ENCODE measurements around the gene SMAD4. TPM values are rescaled to one million over a fixed set of nuclear protein-coding genes. Genes with fewer than 3 reads are reported as not detected.

SMAD4 gene
- total RNA-seq, 1 donor from 2014 or later = 87.2 TPM

DNA sequence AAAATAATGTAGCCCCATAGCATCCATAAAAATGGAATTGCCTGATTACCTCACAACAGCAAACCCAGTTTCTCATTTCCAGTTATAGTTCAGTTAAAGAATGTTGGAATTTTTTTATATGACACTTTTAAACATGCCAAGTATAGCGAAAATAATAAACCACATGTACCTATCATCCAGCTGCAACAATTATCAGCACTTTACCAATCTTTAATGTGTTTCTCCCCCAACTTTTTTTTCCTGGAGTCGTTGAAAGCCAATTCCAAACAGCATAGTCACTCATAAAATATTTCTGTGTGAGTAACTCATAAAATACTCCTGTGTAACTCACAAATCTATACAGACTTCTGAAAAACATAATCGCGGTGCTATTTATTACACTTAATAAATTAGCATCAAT, 38.1 kb downstream of the SMAD4 start:
- Mint-ChIP-seq H3K36me3 (ENCODE audit: low read depth, unreplicated experiment) (peaks cover 4% of the 10 kb centered on the region), H3K9me3 (ENCODE audit: unreplicated experiment) (no peaks in the 10 kb centered on the region), H3K4me1 (ENCODE audit: unreplicated experiment) (no peaks in the 10 kb centered on the region), H3K4me3 (ENCODE audit: unreplicated experiment) (no peak overlapping the region), H3K27me3 (ENCODE audit: unreplicated experiment) (no peaks in the 10 kb centered on the region), H3K27ac (ENCODE audit: unreplicated experiment) (no peak overlapping the region)
- DNase-seq (ENCODE audit: low spot score) = no peak
- TF ChIP-seq, protein P1, sequence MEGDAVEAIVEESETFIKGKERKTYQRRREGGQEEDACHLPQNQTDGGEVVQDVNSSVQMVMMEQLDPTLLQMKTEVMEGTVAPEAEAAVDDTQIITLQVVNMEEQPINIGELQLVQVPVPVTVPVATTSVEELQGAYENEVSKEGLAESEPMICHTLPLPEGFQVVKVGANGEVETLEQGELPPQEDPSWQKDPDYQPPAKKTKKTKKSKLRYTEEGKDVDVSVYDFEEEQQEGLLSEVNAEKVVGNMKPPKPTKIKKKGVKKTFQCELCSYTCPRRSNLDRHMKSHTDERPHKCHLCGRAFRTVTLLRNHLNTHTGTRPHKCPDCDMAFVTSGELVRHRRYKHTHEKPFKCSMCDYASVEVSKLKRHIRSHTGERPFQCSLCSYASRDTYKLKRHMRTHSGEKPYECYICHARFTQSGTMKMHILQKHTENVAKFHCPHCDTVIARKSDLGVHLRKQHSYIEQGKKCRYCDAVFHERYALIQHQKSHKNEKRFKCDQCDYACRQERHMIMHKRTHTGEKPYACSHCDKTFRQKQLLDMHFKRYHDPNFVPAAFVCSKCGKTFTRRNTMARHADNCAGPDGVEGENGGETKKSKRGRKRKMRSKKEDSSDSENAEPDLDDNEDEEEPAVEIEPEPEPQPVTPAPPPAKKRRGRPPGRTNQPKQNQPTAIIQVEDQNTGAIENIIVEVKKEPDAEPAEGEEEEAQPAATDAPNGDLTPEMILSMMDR (IDR thresholded peaks at IDR 0.05; ENCODE audit: unreplicated experiment) = no peak

DNA sequence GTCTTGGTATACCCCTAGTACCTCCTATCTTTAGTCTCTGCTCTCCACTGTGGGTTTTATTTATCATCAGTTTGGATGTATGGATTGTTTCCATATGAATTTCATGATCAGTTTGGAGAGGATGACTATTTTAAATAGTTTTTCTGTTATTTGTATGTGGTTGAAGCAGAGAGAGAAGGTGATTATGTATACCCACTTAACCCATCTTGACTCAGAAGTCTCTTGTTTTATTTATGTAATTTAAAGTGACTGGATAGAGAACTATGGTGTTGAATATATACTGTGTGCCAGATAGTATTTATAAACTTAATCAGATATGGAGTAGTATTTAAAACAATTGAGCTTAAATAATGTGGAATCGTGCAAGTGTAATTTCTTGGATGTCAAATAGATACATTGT, 39.9 kb downstream of the SMAD4 start:
- H3K4me1 Mint-ChIP-seq (ENCODE audit: unreplicated experiment) = no peaks in the 10 kb centered on the region
- TF ChIP-seq, protein P1 (IDR thresholded peaks at IDR 0.05; ENCODE audit: unreplicated experiment) = no peak
- H3K27ac Mint-ChIP-seq (ENCODE audit: unreplicated experiment) = no peak overlapping the region
- H3K27me3 Mint-ChIP-seq (ENCODE audit: unreplicated experiment) = no peaks in the 10 kb centered on the region
- H3K36me3 Mint-ChIP-seq (ENCODE audit: low read depth, unreplicated experiment) = peaks cover 4% of the 10 kb centered on the region
- H3K4me3 Mint-ChIP-seq (ENCODE audit: unreplicated experiment) = no peak overlapping the region
- no peaks in the 10 kb centered on the region for H3K9me3 Mint-ChIP-seq (ENCODE audit: unreplicated experiment)
- DNase-seq (ENCODE audit: low spot score) = no peak

DNA sequence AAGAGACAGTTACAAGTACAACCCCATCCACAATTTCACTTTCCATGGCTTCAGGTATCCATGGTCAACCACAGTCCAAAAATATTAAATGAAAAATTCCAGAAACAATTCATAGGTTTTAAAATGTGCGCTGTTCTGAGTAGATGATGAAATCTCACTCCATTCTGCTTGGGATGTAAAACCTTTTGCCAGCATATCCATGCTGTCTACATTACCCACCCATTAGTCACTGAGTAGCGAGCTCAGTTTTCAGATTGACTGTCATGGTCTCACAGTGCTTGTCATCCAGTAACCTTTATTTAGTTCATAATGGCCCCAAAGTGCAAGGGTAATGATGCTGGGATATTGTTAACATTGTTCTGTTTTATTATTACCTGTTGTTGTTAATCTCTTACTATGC, 40.5 kb downstream of the SMAD4 start:
- DNase-seq (ENCODE audit: low spot score) = no peak
- no peaks in the 10 kb centered on the region for H3K27me3 Mint-ChIP-seq (ENCODE audit: unreplicated experiment)
- H3K27ac Mint-ChIP-seq (ENCODE audit: unreplicated experiment) = no peak overlapping the region
- no peak overlapping the region for H3K4me3 Mint-ChIP-seq (ENCODE audit: unreplicated experiment)
- H3K4me1 Mint-ChIP-seq (ENCODE audit: unreplicated experiment) = no peaks in the 10 kb centered on the region
- TF ChIP-seq, protein P1 (IDR thresholded peaks at IDR 0.05; ENCODE audit: unreplicated experiment) = no peak
- H3K9me3 Mint-ChIP-seq (ENCODE audit: unreplicated experiment) = no peaks in the 10 kb centered on the region
- peaks cover 4% of the 10 kb centered on the region for H3K36me3 Mint-ChIP-seq (ENCODE audit: low read depth, unreplicated experiment)

DNA sequence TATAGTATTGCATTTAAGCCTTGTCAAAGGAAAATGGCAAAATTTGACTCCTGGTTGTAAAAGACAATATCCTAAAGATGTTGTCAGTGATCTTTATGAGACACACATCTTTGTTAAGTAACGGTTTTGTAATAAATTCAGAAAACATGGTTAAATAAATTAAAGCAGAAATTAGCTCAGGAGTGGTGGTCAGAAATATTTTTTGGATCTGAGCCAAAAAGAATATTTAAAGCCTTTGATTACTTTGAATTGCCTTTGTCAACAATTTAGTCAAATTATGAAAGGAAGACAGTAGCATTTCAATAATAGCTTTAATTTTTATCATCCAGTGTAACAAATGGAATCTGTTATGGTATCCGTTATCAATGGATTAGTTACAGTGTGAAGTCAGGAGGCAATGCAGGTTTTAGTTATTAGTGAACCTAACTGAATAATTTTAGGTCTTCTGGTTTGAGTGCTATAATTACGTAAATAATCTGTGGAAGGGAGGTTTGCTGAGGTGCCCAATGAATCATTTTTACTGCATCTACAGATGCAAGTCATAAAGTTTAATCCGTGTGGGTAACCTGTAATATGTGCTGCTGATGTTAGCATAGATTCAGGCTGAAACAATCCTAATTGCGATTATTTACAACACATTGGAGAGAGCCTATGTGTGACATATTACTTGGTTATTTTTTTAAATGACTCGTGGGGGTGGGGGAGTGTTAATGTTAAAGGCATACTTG, 42.7 kb downstream of the SMAD4 start:
- Mint-ChIP-seq H3K36me3 (ENCODE audit: low read depth, unreplicated experiment) (peaks cover 11% of the 10 kb centered on the region), H3K4me1 (ENCODE audit: unreplicated experiment) (no peaks in the 10 kb centered on the region), H3K27ac (ENCODE audit: unreplicated experiment) (no peak overlapping the region)

DNA sequence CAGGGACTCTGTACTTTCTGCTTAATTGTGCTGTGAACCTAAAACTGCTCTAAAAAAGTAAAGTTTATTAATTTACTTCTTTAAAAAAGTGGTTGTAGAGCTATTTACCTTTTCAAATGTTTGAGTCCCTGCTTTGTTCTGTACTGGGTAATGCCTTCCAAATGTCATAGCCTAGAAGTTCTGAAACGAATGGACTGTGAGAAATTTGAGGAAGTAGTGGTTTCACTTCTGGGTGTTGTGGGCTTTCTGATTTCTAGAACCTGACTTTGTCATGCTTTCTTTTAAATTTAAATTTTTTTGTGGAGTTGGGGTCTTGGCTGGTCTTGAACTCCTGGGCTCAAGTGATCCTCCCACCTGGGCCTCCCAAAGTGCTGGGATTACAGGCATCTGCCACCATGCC, 44.6 kb downstream of the SMAD4 start:
- no peak for DNase-seq (ENCODE audit: low spot score)
- Mint-ChIP-seq H3K9me3 (ENCODE audit: unreplicated experiment) (no peaks in the 10 kb centered on the region), H3K27ac (ENCODE audit: unreplicated experiment) (no peak overlapping the region), H3K4me1 (ENCODE audit: unreplicated experiment) (no peaks in the 10 kb centered on the region), H3K27me3 (ENCODE audit: unreplicated experiment) (no peaks in the 10 kb centered on the region), H3K4me3 (ENCODE audit: unreplicated experiment) (no peak overlapping the region), H3K36me3 (ENCODE audit: low read depth, unreplicated experiment) (peaks cover 7% of the 10 kb centered on the region)
- TF ChIP-seq, protein P1 (IDR thresholded peaks at IDR 0.05; ENCODE audit: unreplicated experiment) = no peak

More for the DNA sequence above, 42.7 kb downstream of the SMAD4 start:
- Mint-ChIP-seq H3K9me3 (ENCODE audit: unreplicated experiment) (no peaks in the 10 kb centered on the region), H3K27me3 (ENCODE audit: unreplicated experiment) (no peaks in the 10 kb centered on the region), H3K4me3 (ENCODE audit: unreplicated experiment) (no peak overlapping the region)
- TF ChIP-seq, protein P1 (IDR thresholded peaks at IDR 0.05; ENCODE audit: unreplicated experiment) = no peak
- no peak for DNase-seq (ENCODE audit: low spot score)
